Gastrocnemius medialis (tissue), 4 donors: ENCODE measurements around the gene WDFY4. TPM values are rescaled to one million over a fixed set of nuclear protein-coding genes. Genes with fewer than 3 reads are reported as not detected.

ENCODE experiments used
- ATAC-seq, 2 donors: fragments of 150-250 bp; one replicate each; pipeline ENCODE4 v1.9.1; 2016
- DNase-seq, 2 donors: peaks; one replicate each; pipeline ENCODE4 v3.0.0-alpha.2; 2019
- H3K27ac ChIP-seq, 4 donors: fragments of 200-600 bp; sonication (generic); 1 replicate in 1 of 4; 2 replicates in 3 of 4; pipeline ENCODE4 v1.5.1; 2016 to 2018; ENCODE audit warnings: mild to moderate bottlenecking in 2 of 4, moderate library complexity in 1 of 4
- H3K27me3 ChIP-seq, 3 donors: fragments of 200-600 bp; sonication (generic) in 2 of 3; 1 replicate in 1 of 3; 2 replicates in 2 of 3; pipeline versions ENCODE4 v1.5.1 to v1.6.0; 2016 to 2019; ENCODE audit warnings: mild to moderate bottlenecking in 1 of 3, moderate library complexity in 1 of 3
- H3K36me3 ChIP-seq, 2 donors: fragments of 200-600 bp; sonication (generic) in 1 of 2; one replicate each; pipeline ENCODE4 v1.5.1; 2017 to 2018
- H3K4me1 ChIP-seq, 2 donors: fragments of 200-600 bp; sonication (generic) in 1 of 2; one replicate each; pipeline ENCODE4 v1.5.1; 2016 to 2017; ENCODE audit warnings: mild to moderate bottlenecking in 2 of 2
- H3K4me3 ChIP-seq, 4 donors: fragments of 200-600 bp; sonication (generic) in 3 of 4; 1 replicate in 1 of 4; 2 replicates in 3 of 4; pipeline ENCODE4 v1.5.1; 2016 to 2019; ENCODE audit warnings: mild to moderate bottlenecking in 2 of 4
- H3K9me3 ChIP-seq, 3 donors: fragments of 200-600 bp; sonication (generic) in 2 of 3; 1 replicate in 1 of 3; 2 replicates in 2 of 3; pipeline ENCODE4 v1.5.1; 2016 to 2019
- POLR2A ChIP-seq, 2 donors: fragments of 450-650 bp; IDR thresholded peaks; one replicate each; pipeline ENCODE4 v1.6.1; 2017; ENCODE audit warnings: antibody characterized with exemption in 2 of 2, mild to moderate bottlenecking in 2 of 2, moderate library complexity in 2 of 2
- in situ Hi-C, 4 donors: fragments of 200-750 bp; cut with MboI; loops; one replicate each; pipeline versions ENCODE4 v1.15.0 to v1.8.0; 2017; ENCODE audit warnings: low sequenced_read_pairs in 4 of 4
- intact Hi-C: fragments of 100-400 bp; cut with DNase I; formaldehyde crosslinking; loops from one replicate; pipeline ENCODE4 v1.15.1; 2023; ENCODE audit warnings: low total_unique reads
- total RNA-seq, 4 donors: library from RNA; depleted of rRNA; stranded (reverse); fragments of >200 nt; gene quantifications; one replicate each; pipeline versions ENCODE4 v1.1.0 to v1.2.3, GENCODE V29; 2016
- TF ChIP-seq, protein P1 (sequence below), 5 experiments: fragments of 450-650 bp in 3 of 5; fragments of 200-600 bp in 2 of 5; sonication (generic) in 2 of 5; IDR thresholded peaks in 4 of 5; conservative IDR thresholded peaks in 1 of 5; 1 replicate in 4 of 5; 2 replicates in 1 of 5; pipeline ENCODE4 v1.5.1; 2016 to 2019; ENCODE audit warnings: antibody characterized with exemption in 5 of 5, mild to moderate bottlenecking in 3 of 5, moderate library complexity in 3 of 5

Gene WDFY4
- total RNA-seq, 4 donors from 2014 or later: 0.29 to 0.94 (median 0.59) TPM

DNA sequence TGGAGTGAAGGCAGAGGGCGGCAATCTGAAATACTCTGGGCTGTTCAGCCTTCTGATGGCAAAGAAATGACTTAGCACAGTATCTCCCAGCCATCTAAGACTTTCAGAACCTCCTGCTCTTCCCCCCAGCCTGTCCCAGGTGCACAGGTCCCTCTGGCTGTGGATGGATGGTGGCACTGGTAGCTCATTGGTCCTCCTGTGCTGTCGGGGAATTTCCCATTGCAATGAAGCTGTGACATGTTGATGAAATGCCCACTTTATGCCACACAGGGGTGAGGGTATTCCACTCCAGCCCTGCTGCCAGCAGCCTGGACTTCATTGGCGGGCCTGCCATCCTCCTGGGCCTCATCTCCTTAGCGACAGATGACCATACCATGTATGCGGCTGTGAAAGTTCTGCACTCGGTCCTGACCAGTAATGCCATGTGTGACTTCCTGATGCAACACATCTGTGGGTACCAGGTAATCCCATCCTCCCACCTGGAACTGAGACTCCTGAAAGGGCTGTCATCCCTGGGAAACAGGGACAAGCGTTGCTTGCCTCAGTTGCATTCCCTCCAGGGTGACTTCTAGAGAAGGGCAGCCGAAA is 105.9 kb downstream of the WDFY4 start:
- ATAC-seq: no peak
- intact Hi-C loops: no loop called here
- TF ChIP-seq, protein P1, sequence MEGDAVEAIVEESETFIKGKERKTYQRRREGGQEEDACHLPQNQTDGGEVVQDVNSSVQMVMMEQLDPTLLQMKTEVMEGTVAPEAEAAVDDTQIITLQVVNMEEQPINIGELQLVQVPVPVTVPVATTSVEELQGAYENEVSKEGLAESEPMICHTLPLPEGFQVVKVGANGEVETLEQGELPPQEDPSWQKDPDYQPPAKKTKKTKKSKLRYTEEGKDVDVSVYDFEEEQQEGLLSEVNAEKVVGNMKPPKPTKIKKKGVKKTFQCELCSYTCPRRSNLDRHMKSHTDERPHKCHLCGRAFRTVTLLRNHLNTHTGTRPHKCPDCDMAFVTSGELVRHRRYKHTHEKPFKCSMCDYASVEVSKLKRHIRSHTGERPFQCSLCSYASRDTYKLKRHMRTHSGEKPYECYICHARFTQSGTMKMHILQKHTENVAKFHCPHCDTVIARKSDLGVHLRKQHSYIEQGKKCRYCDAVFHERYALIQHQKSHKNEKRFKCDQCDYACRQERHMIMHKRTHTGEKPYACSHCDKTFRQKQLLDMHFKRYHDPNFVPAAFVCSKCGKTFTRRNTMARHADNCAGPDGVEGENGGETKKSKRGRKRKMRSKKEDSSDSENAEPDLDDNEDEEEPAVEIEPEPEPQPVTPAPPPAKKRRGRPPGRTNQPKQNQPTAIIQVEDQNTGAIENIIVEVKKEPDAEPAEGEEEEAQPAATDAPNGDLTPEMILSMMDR (IDR thresholded peaks at IDR 0.05 in 4 of 5, conservative IDR thresholded peaks at IDR 0.05 in 1 of 5): no peak
- TF ChIP-seq POLR2A (IDR thresholded peaks at IDR 0.05): no peak

DNA sequence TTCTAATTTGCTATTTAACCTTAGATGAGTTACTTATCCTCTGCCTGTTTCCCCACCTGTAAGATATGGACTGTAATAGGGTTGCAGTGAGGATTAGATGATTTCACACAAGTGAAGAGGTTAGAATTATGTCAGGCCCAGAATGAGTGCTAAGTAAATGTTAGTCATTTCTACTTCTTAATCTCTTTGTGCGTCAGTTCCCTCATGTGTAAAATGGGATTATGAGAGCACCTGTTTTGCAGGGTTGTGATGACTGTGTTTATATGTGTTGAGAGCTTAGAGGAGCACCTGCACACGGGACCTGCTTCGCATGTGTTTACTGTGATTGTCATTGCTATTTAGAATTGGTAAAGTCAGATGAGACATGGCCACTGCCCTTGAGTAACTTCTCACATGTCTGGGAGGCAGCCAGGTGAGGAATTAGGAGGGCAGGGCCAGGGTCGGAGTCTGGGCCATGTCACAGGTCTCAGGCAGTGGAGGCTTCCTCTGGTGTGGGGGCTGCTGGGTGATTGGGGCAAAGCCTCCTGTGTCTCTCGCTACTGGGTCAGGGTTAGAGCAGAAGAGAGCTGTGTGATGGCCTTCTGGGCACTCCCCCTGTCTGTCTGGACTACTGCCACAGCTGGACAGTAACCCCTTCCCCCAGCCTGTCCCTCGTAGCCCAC is 106.7 kb downstream of the WDFY4 start:
- DNase-seq: no peak
- in situ Hi-C loops: no loop called here
- Histone ChIP-seq H3K27ac (no peak overlapping the region), H3K4me1 (no peaks in the 10 kb centered on the region), H3K36me3 (no peaks in the 10 kb centered on the region), H3K9me3 (no peaks in the 10 kb centered on the region), H3K27me3 (no peaks in the 10 kb centered on the region), H3K4me3 (no peak overlapping the region)
- intact Hi-C loops: no loop called here
- no peak for ATAC-seq
- no peak for TF ChIP-seq POLR2A (IDR thresholded peaks at IDR 0.05)
- TF ChIP-seq, protein P1 (IDR thresholded peaks at IDR 0.05 in 4 of 5, conservative IDR thresholded peaks at IDR 0.05 in 1 of 5): no peak

More for the DNA sequence above, 105.9 kb downstream of the WDFY4 start:
- Histone ChIP-seq H3K36me3 (no peaks in the 10 kb centered on the region), H3K27me3 (no peaks in the 10 kb centered on the region), H3K9me3 (no peaks in the 10 kb centered on the region), H3K27ac (no peak overlapping the region), H3K4me3 (no peak overlapping the region), H3K4me1 (no peaks in the 10 kb centered on the region)
- no peak for DNase-seq
- in situ Hi-C loops: no loop called here

DNA sequence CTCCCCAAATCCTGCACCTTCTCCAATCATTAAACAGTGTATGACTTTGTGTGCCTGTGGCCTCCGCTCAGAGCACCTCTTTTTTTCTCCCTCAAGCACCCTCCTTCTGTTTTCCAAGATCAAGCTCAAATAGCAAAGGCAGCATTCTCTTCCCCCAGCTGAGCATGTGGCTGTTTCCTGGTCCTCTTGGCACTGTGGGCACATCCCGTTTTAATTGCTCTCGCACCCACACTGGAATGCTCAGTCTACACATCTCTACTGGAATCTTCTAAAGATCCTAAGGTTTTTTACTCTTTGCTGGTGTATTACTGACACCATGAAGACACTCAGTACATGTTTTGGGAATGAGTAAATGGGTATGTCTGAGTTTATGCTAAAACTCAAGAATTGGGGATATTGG is 107.4 kb downstream of the WDFY4 start:
- Histone ChIP-seq H3K27ac (no peak overlapping the region), H3K27me3 (no peaks in the 10 kb centered on the region), H3K9me3 (no peaks in the 10 kb centered on the region), H3K36me3 (no peaks in the 10 kb centered on the region), H3K4me3 (no peak overlapping the region), H3K4me1 (no peaks in the 10 kb centered on the region)
- ATAC-seq (no peak), DNase-seq (no peak)
- intact Hi-C loops (no loop called here), in situ Hi-C loops (no loop called here)
- TF ChIP-seq, protein P1 (IDR thresholded peaks at IDR 0.05 in 4 of 5, conservative IDR thresholded peaks at IDR 0.05 in 1 of 5): no peak
- TF ChIP-seq POLR2A (IDR thresholded peaks at IDR 0.05): no peak

DNA sequence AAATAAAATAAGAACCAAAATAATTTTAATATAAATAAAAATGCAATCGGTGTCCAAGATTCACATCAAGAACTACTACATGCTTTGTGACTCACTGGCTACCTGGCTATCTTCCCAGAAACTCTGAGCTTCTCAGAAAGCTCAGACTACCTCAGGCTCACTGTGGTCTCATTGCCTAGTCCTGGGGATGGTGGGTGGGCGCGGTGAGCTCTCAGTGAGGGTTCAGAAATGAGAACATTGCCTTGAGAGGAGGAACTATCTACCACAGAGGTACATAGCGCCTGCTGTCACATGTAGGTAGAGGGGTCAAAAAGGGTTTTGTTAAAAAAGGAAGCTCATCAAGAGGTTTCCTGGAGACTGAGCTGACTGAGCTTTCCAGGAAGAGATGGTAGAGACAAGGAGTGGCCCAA is 108.0 kb downstream of the WDFY4 start:
- Histone ChIP-seq H3K9me3 (no peaks in the 10 kb centered on the region), H3K4me3 (no peak overlapping the region), H3K27me3 (no peaks in the 10 kb centered on the region), H3K27ac (no peak overlapping the region), H3K36me3 (no peaks in the 10 kb centered on the region), H3K4me1 (no peaks in the 10 kb centered on the region)
- in situ Hi-C loops: no loop called here
- no peak for ATAC-seq
- intact Hi-C loops: no loop called here
- TF ChIP-seq, protein P1 (IDR thresholded peaks at IDR 0.05 in 4 of 5, conservative IDR thresholded peaks at IDR 0.05 in 1 of 5): no peak
- no peak for TF ChIP-seq POLR2A (IDR thresholded peaks at IDR 0.05)
- DNase-seq: no peak
